Neural cell (in vitro differentiated cells): ENCODE measurements around the gene PEX7. TPM values are rescaled to one million over a fixed set of nuclear protein-coding genes. Genes with fewer than 3 reads are reported as not detected.

ENCODE experiments used
- H2AFZ ChIP-seq: fragments of 200-600, 300-800 bp; sonication (generic), shearing (Covaris generic); 2 replicates; pipeline ENCODE4 v1.6.0; 2014; ENCODE audit warnings: low read depth, mild to moderate bottlenecking, antibody characterized with exemption, low read length, moderate library complexity
- H3F3A ChIP-seq: fragments of 200-600 bp; shearing (Covaris generic); 2 replicates; pipeline ENCODE4 v1.6.1; 2016; ENCODE audit warnings: mild to moderate bottlenecking, moderate library complexity, mixed read lengths, antibody characterized with exemption, low read length; ENCODE audit not compliant: insufficient read depth, poor library complexity, severe bottlenecking
- H3K27ac ChIP-seq: fragments of 200-600, 300-800 bp; sonication (generic), shearing (Covaris generic); 2 replicates; pipeline ENCODE4 v1.5.1; 2014; ENCODE audit warnings: mild to moderate bottlenecking, low read length, moderate library complexity
- H3K27me3 ChIP-seq: fragments of 300-800, 200-600 bp; sonication (generic), shearing (Covaris generic); 2 replicates; pipeline ENCODE4 v1.6.0; 2014; ENCODE audit warnings: mild to moderate bottlenecking, low read depth, low read length, moderate library complexity; ENCODE audit not compliant: insufficient read depth
- H3K36me3 ChIP-seq: fragments of 300-800, 200-600 bp; sonication (generic), shearing (Covaris generic); 2 replicates; pipeline ENCODE4 v1.5.1; 2014; ENCODE audit warnings: mild to moderate bottlenecking, antibody characterized with exemption, low read length, moderate library complexity; ENCODE audit not compliant: insufficient read depth
- H3K4me2 ChIP-seq: fragments of 300-800, 200-600 bp; sonication (generic), shearing (Covaris generic); 2 replicates; pipeline ENCODE4 v1.6.0; 2014; ENCODE audit warnings: mild to moderate bottlenecking, low read length
- H3K4me3 ChIP-seq: fragments of 300-800, 200-600 bp; sonication (generic), shearing (Covaris generic); 2 replicates; pipeline ENCODE4 v1.5.1; 2014; ENCODE audit warnings: mild to moderate bottlenecking, low read length, moderate library complexity
- H3K79me2 ChIP-seq: fragments of 200-600 bp; shearing (Covaris generic); replicated peaks from 2 replicates; pipeline ENCODE4 v1.6.0; 2014; ENCODE audit warnings: mild to moderate bottlenecking, low read length, moderate library complexity; ENCODE audit not compliant: insufficient read depth
- H3K9ac ChIP-seq: fragments of 300-800, 200-600 bp; sonication (generic), shearing (Covaris generic); 2 replicates; pipeline ENCODE4 v1.6.1; 2016; ENCODE audit warnings: mild to moderate bottlenecking, low read length, mixed read lengths
- H3K9me2 ChIP-seq: fragments of 200-600 bp; shearing (Covaris generic); 2 replicates; pipeline ENCODE4 v1.6.1; 2016; ENCODE audit warnings: mild to moderate bottlenecking, low read length, mixed read lengths; ENCODE audit not compliant: insufficient read depth
- H3K9me3 ChIP-seq: fragments of 200-600, 300-800 bp; sonication (generic), shearing (Covaris generic); 2 replicates; pipeline ENCODE4 v1.6.1; 2016; ENCODE audit warnings: mild to moderate bottlenecking, mixed run types, low read length, moderate library complexity, mixed read lengths
- H4K20me1 ChIP-seq: fragments of 200-600 bp; shearing (Covaris generic); 2 replicates; pipeline ENCODE4 v1.6.1; 2016; ENCODE audit warnings: mild to moderate bottlenecking, mixed run types; ENCODE audit not compliant: insufficient read depth
- CTCF ChIP-seq: fragments of 450-650 bp; IDR thresholded peaks from 2 replicates; pipeline ENCODE4 v1.5.1; 2014; ENCODE audit warnings: antibody characterized with exemption, mild to moderate bottlenecking, moderate library complexity; ENCODE audit not compliant: poor library complexity, severe bottlenecking
- EP300 ChIP-seq: fragments of 450-650 bp; conservative IDR thresholded peaks from 2 replicates; pipeline ENCODE4 v1.6.1; 2014; ENCODE audit warnings: antibody characterized with exemption, mild to moderate bottlenecking, moderate library complexity; ENCODE audit not compliant: poor library complexity, severe bottlenecking
- EZH2 ChIP-seq: fragments of 200-600, 300-800 bp; shearing (Covaris generic), sonication (generic); IDR thresholded peaks from 2 replicates; pipeline ENCODE4 v1.6.1; 2014; ENCODE audit warnings: antibody characterized with exemption, low read length, borderline replicate concordance, mild to moderate bottlenecking; ENCODE audit not compliant: insufficient read depth, poor library complexity, severe bottlenecking
- MXI1 ChIP-seq: fragments of 450-650 bp; conservative IDR thresholded peaks from 2 replicates; pipeline ENCODE4 v1.6.1; 2014; ENCODE audit warnings: antibody characterized with exemption, mild to moderate bottlenecking; ENCODE audit not compliant: poor library complexity, severe bottlenecking
- POLR2AphosphoS5 ChIP-seq: IDR thresholded peaks from 2 replicates; pipeline ENCODE4 v1.6.1; 2012
- RAD21 ChIP-seq: fragments of 450-650 bp; conservative IDR thresholded peaks from 2 replicates; pipeline ENCODE4 v1.6.1; 2014; ENCODE audit warnings: antibody characterized with exemption, mild to moderate bottlenecking, moderate library complexity
- REST ChIP-seq: IDR thresholded peaks from 2 replicates; pipeline ENCODE4 v1.6.1; 2012; ENCODE audit warnings: borderline replicate concordance
- SMC3 ChIP-seq: fragments of 450-650 bp; conservative IDR thresholded peaks from 2 replicates; pipeline ENCODE4 v1.6.1; 2014; ENCODE audit warnings: antibody characterized with exemption, mild to moderate bottlenecking, moderate library complexity; ENCODE audit not compliant: poor library complexity
- TAF1 ChIP-seq: IDR thresholded peaks from 2 replicates; pipeline ENCODE4 v1.6.1; 2012; ENCODE audit warnings: low read depth
- polyA plus RNA-seq: library from polyadenylated mRNA; depleted of rRNA; stranded (reverse); fragments of >200 nt; gene quantifications from 2 replicates; pipeline ENCODE4 v1.2.3, GENCODE V29; 2014

PEX7 gene
- polyA plus RNA-seq, 1 donor from 2014 or later: 10.8 TPM

- Histone ChIP-seq H3K9ac (no peak overlapping the region), H3F3A (no peaks in the 10 kb centered on the region), H4K20me1 (no peaks in the 10 kb centered on the region), H3K9me3 (no peaks in the 10 kb centered on the region), H3K27me3 (no peaks in the 10 kb centered on the region), H3K79me2 (no peaks in the 10 kb centered on the region), H3K27ac (no peak overlapping the region), H3K36me3 (no peaks in the 10 kb centered on the region), H2AFZ (no peak overlapping the region), H3K9me2 (no peaks in the 10 kb centered on the region), H3K4me3 (no peak overlapping the region), H3K4me2 (no peak overlapping the region)
- TF ChIP-seq RAD21: no peak
- no peak for TF ChIP-seq CTCF
- no peak for TF ChIP-seq SMC3
- no peak for TF ChIP-seq EP300
- no peak for TF ChIP-seq POLR2AphosphoS5
- TF ChIP-seq MXI1: no peak
- TF ChIP-seq EZH2: no peak
- no peak for TF ChIP-seq TAF1
- TF ChIP-seq REST: no peak
Observed at GRCh38 chr6:136890986-136891385, 68.6 kb downstream of the PEX7 start.

GRCh38 chr6:136893187-136893586 lies 70.8 kb downstream of the PEX7 start:
- no peak overlapping the region for H3K9ac ChIP-seq
- H3K9me2 ChIP-seq: no peaks in the 10 kb centered on the region
- H3K4me2 ChIP-seq: no peak overlapping the region
- H3K27ac ChIP-seq: no peak overlapping the region
- H3K36me3 ChIP-seq: no peaks in the 10 kb centered on the region
- H4K20me1 ChIP-seq: no peaks in the 10 kb centered on the region
- H3F3A ChIP-seq: no peaks in the 10 kb centered on the region
- no peak overlapping the region for H2AFZ ChIP-seq
- H3K27me3 ChIP-seq: no peaks in the 10 kb centered on the region
- no peaks in the 10 kb centered on the region for H3K9me3 ChIP-seq
- no peaks in the 10 kb centered on the region for H3K79me2 ChIP-seq
- TF ChIP-seq MXI1 (no peak), SMC3 (no peak), EZH2 (no peak), TAF1 (no peak), EP300 (no peak), CTCF (no peak), REST (no peak), POLR2AphosphoS5 (no peak), RAD21 (no peak)
- no peak overlapping the region for H3K4me3 ChIP-seq
